CD14-positive monocyte (primary cell): ENCODE results near the gene AKAP8L. TPM values are rescaled to one million over a fixed set of nuclear protein-coding genes. Genes with fewer than 3 reads are reported as not detected.
A peak's percentile ranks its signal among the peaks of the same experiment; 100 is the strongest.

Experiments
- DNase-seq, 3 donors: peaks; one replicate each; pipeline ENCODE4 v3.0.0-alpha.2; 2011 to 2022
- H2AFZ ChIP-seq: 2 replicates; pipeline ENCODE4 v1.6.0; 2012; ENCODE audit warnings: mild to moderate bottlenecking, low read depth, low read length, inconsistent platforms; ENCODE audit not compliant: insufficient read depth, poor library complexity, severe bottlenecking
- H3K27ac ChIP-seq, 2 donors: 1 replicate in 1 of 2; 2 replicates in 1 of 2; pipeline ENCODE4 v1.5.1; 2012 to 2013; ENCODE audit warnings: low read length in 2 of 2, control low read depth in 1 of 2, inconsistent platforms in 1 of 2, low read depth in 1 of 2, mild to moderate bottlenecking in 1 of 2
- H3K27me3 ChIP-seq, 2 donors: one replicate each; pipeline versions ENCODE4 v1.6.0 to v1.6.1; 2011 to 2013; ENCODE audit warnings: low read length in 2 of 2; ENCODE audit not compliant: control insufficient read depth in 2 of 2, insufficient read depth in 2 of 2
- H3K36me3 ChIP-seq, 2 donors: replicated peaks in 1 of 2; 1 replicate in 1 of 2; 2 replicates in 1 of 2; pipeline versions ENCODE4 v1.5.1 to v1.6.1; 2012 to 2013; ENCODE audit warnings: low read length in 2 of 2, control low read depth in 1 of 2, inconsistent platforms in 1 of 2, mild to moderate bottlenecking in 1 of 2; ENCODE audit not compliant: insufficient read depth in 2 of 2, control insufficient read depth in 1 of 2
- H3K4me1 ChIP-seq, 2 donors: 1 replicate in 1 of 2; 2 replicates in 1 of 2; pipeline versions ENCODE4 v1.5.1 to v1.6.1; 2012 to 2013; ENCODE audit warnings: low read length in 2 of 2, control low read depth in 1 of 2, inconsistent platforms in 1 of 2, mild to moderate bottlenecking in 1 of 2, moderate library complexity in 1 of 2; ENCODE audit not compliant: insufficient read depth in 2 of 2, control insufficient read depth in 1 of 2
- H3K4me2 ChIP-seq: replicated peaks from 2 replicates; pipeline ENCODE3; 2012; ENCODE audit warnings: low read length, moderate library complexity, mild to moderate bottlenecking; ENCODE audit not compliant: poor library complexity, severe bottlenecking; ENCODE audit errors: extremely low read depth
- H3K4me3 ChIP-seq, 3 experiments: fragments of 200-600 bp in 1 of 3; sonication (generic) in 1 of 3; replicated peaks in 1 of 3; 1 replicate in 2 of 3; 2 replicates in 1 of 3; pipeline ENCODE4 v1.5.1; 2011 to 2013; ENCODE audit warnings: low read length in 3 of 3, mild to moderate bottlenecking in 3 of 3, control low read depth in 2 of 3, low read depth in 2 of 3, inconsistent platforms in 1 of 3, moderate library complexity in 1 of 3
- H3K79me2 ChIP-seq: 2 replicates; pipeline ENCODE4 v1.6.0; 2012; ENCODE audit warnings: mild to moderate bottlenecking, control low read depth, inconsistent platforms, low read length, moderate library complexity; ENCODE audit not compliant: insufficient read depth
- H3K9ac ChIP-seq: 2 replicates; pipeline ENCODE4 v1.6.0; 2017; ENCODE audit warnings: low read length, mild to moderate bottlenecking; ENCODE audit not compliant: insufficient read depth, poor library complexity, severe bottlenecking
- H3K9me3 ChIP-seq, 2 donors: replicated peaks in 1 of 2; 1 replicate in 1 of 2; 2 replicates in 1 of 2; pipeline versions ENCODE4 v1.5.1 to v1.6.1; 2012 to 2013; ENCODE audit warnings: low read length in 2 of 2, control low read depth in 1 of 2; ENCODE audit not compliant: control insufficient read depth in 1 of 2, insufficient read depth in 1 of 2
- H4K20me1 ChIP-seq: 2 replicates; pipeline ENCODE4 v1.6.0; 2012; ENCODE audit warnings: mild to moderate bottlenecking, low read length, control low read depth, moderate library complexity; ENCODE audit not compliant: insufficient read depth
- H3K27ac Mint-ChIP-seq, 7 donors: one replicate each; pipeline ENCODE4 v1.8.0; 2020; ENCODE audit warnings: mild to moderate bottlenecking in 7 of 7, mixed read lengths in 7 of 7, moderate library complexity in 6 of 7, inconsistent platforms in 2 of 7
- H3K27me3 Mint-ChIP-seq, 3 donors: one replicate each; pipeline ENCODE4 v1.8.0; 2021 to 2022; ENCODE audit warnings: low read depth in 3 of 3, mild to moderate bottlenecking in 3 of 3, mixed read lengths in 3 of 3, moderate library complexity in 3 of 3, inconsistent platforms in 1 of 3
- H3K36me3 Mint-ChIP-seq, 2 donors: one replicate each; pipeline ENCODE4 v1.8.0; 2020; ENCODE audit warnings: mixed read lengths in 2 of 2, inconsistent platforms in 1 of 2, mild to moderate bottlenecking in 1 of 2
- H3K4me1 Mint-ChIP-seq: one replicate; pipeline ENCODE4 v1.8.0; 2020; ENCODE audit warnings: mild to moderate bottlenecking, mixed read lengths
- H3K4me3 Mint-ChIP-seq, 2 donors: one replicate each; pipeline ENCODE4 v1.8.0; 2020; ENCODE audit warnings: mild to moderate bottlenecking in 2 of 2, mixed read lengths in 2 of 2, moderate library complexity in 1 of 2
- H3K9me3 Mint-ChIP-seq, 7 donors: one replicate each; pipeline ENCODE4 v1.8.0; 2020 to 2022; ENCODE audit warnings: mixed read lengths in 7 of 7, mild to moderate bottlenecking in 6 of 7, moderate library complexity in 6 of 7, inconsistent platforms in 2 of 7
- CTCF ChIP-seq: fragments of 200-600 bp; IDR thresholded peaks from one replicate; pipeline ENCODE4 v1.8.0; 2022; ENCODE audit warnings: antibody characterized with exemption, mild to moderate bottlenecking
- WGBS: methylation state at CpG from one replicate; pipeline ENCODE4 v1.1.5; 2013; ENCODE audit warnings: missing lambda C conversion rate; ENCODE audit not compliant: insufficient coverage; 5-methylcytosine and 5-hydroxymethylcytosine counted together
- intact Hi-C, 2 donors: fragments of 100-400 bp; cut with micrococcal nuclease; formaldehyde crosslinking; loops; one replicate each; pipeline versions ENCODE4 v1.15.0 to v1.15.1; 2023
- polyA plus RNA-seq, 3 donors: library from polyadenylated mRNA; depleted of rRNA in 1 of 3; unstranded in 2 of 3; stranded (reverse) in 1 of 3; fragments of 300-500 nt in 2 of 3; fragments of >200 nt in 1 of 3; fragmentation: Illumina TruSeq in 2 of 3; gene quantifications; 1 replicate in 2 of 3; 2 replicates in 1 of 3; pipeline ENCODE4 v1.2.3, GENCODE V29; 2012 to 2021

AKAP8L gene
- polyA plus RNA-seq, 3 donors = 21.4 to 103 (median 39.0) TPM

GRCh38 chr19:15436012-15436825 lies 17.4 kb upstream of the AKAP8L start:
- no peaks in the 10 kb centered on the region for H3K9me3 ChIP-seq
- no peaks in the 10 kb centered on the region for H3K27me3 ChIP-seq
- H3K79me2 ChIP-seq = peaks cover 10% of the 10 kb centered on the region
- no peak for DNase-seq
- H3K27ac ChIP-seq = no peak overlapping the region
- Mint-ChIP-seq H3K9me3 (peaks cover 0 to 2% (median 0%) of the 10 kb centered on the region in 7 donors), H3K4me1 (peaks cover 15% of the 10 kb centered on the region), H3K27ac (no peak overlapping the region), H3K27me3 (peaks cover 0 to 9% (median 0%) of the 10 kb centered on the region in 3 donors), H3K36me3 (no peaks in the 10 kb centered on the region), H3K4me3 (no peak overlapping the region)
- H4K20me1 ChIP-seq = peaks cover 4% of the 10 kb centered on the region
- no peak overlapping the region for H3K4me3 ChIP-seq
- H3K4me1 ChIP-seq = peaks cover 18 to 19% of the 10 kb centered on the region in 2 donors
- no peak overlapping the region for H2AFZ ChIP-seq
- H3K36me3 ChIP-seq = no peaks in the 10 kb centered on the region
- no peak for TF ChIP-seq CTCF
- intact Hi-C loops = no loop called here
- 97% methylated on average over 6 of the region's 10 CpGs for WGBS
- H3K9ac ChIP-seq = no peak overlapping the region
- H3K4me2 ChIP-seq = no peak overlapping the region

GRCh38 chr19:15433519-15434069 lies 14.8 kb upstream of the AKAP8L start:
- no peak for DNase-seq
- Mint-ChIP-seq H3K36me3 (peaks cover 3 to 8% of the 10 kb centered on the region in 2 donors), H3K27ac (peak overlapping the region in 6 of 7 donors; percentile 2 to 95 (median 88)), H3K4me1 (peaks cover 28% of the 10 kb centered on the region), H3K9me3 (peaks cover 0 to 2% (median 0%) of the 10 kb centered on the region in 7 donors), H3K4me3 (peak overlapping the region; percentile 96 to 99), H3K27me3 (peaks cover 0 to 9% (median 0%) of the 10 kb centered on the region in 3 donors)
- no peak for TF ChIP-seq CTCF
- H3K36me3 ChIP-seq = peaks cover 9 to 13% of the 10 kb centered on the region in 2 donors
- H2AFZ ChIP-seq = peak overlapping the region; percentile 91
- H3K9me3 ChIP-seq = no peaks in the 10 kb centered on the region
- H3K4me2 ChIP-seq = peak overlapping the region; percentile 90
- H3K9ac ChIP-seq = peak overlapping the region; percentile 78
- intact Hi-C loops = loop anchor here (2.0 to 5.0 kb wide), 2 partner anchors 15 to 124 kb away; partner anchors contain the start of gene AKAP8L (in 1 of the 2)
- peaks cover 19% of the 10 kb centered on the region for H4K20me1 ChIP-seq
- H3K27ac ChIP-seq = peak overlapping the region; percentile 67 to 74
- H3K27me3 ChIP-seq = no peaks in the 10 kb centered on the region
- peak overlapping the region; percentile 87 to 95 (median 90) for H3K4me3 ChIP-seq
- peaks cover 26 to 31% of the 10 kb centered on the region in 2 donors for H3K4me1 ChIP-seq
- H3K79me2 ChIP-seq = peaks cover 36% of the 10 kb centered on the region
- WGBS = 26% methylated on average over 3 of the region's 8 CpGs
